Neural cell (in vitro differentiated cells): Measurements from ENCODE around the gene ERRFI1.

ENCODE experiments used
- CTCF ChIP-seq: fragments of 450-650 bp; IDR thresholded peaks from 2 replicates; pipeline ENCODE4 v1.5.1; 2014; ENCODE audit warnings: antibody characterized with exemption, mild to moderate bottlenecking, moderate library complexity; ENCODE audit not compliant: poor library complexity, severe bottlenecking
- EP300 ChIP-seq: fragments of 450-650 bp; conservative IDR thresholded peaks from 2 replicates; pipeline ENCODE4 v1.6.1; 2014; ENCODE audit warnings: antibody characterized with exemption, mild to moderate bottlenecking, moderate library complexity; ENCODE audit not compliant: poor library complexity, severe bottlenecking
- EZH2 ChIP-seq: fragments of 200-600, 300-800 bp; shearing (Covaris generic), sonication (generic); IDR thresholded peaks from 2 replicates; pipeline ENCODE4 v1.6.1; 2014; ENCODE audit warnings: antibody characterized with exemption, low read length, borderline replicate concordance, mild to moderate bottlenecking; ENCODE audit not compliant: insufficient read depth, poor library complexity, severe bottlenecking
- POLR2AphosphoS5 ChIP-seq: IDR thresholded peaks from 2 replicates; pipeline ENCODE4 v1.6.1; 2012
- SMC3 ChIP-seq: fragments of 450-650 bp; conservative IDR thresholded peaks from 2 replicates; pipeline ENCODE4 v1.6.1; 2014; ENCODE audit warnings: antibody characterized with exemption, mild to moderate bottlenecking, moderate library complexity; ENCODE audit not compliant: poor library complexity
- TAF1 ChIP-seq: IDR thresholded peaks from 2 replicates; pipeline ENCODE4 v1.6.1; 2012; ENCODE audit warnings: low read depth
- TF ChIP-seq, protein P1 (sequence below): IDR thresholded peaks from 2 replicates; pipeline ENCODE4 v1.6.1; 2012; ENCODE audit warnings: borderline replicate concordance

GRCh38 chr1:8006037-8006963 is 19.8 kb downstream of the ERRFI1 start:
- TF ChIP-seq CTCF: no peak
- no peak for TF ChIP-seq TAF1
- no peak for TF ChIP-seq EP300
- TF ChIP-seq, protein P1, sequence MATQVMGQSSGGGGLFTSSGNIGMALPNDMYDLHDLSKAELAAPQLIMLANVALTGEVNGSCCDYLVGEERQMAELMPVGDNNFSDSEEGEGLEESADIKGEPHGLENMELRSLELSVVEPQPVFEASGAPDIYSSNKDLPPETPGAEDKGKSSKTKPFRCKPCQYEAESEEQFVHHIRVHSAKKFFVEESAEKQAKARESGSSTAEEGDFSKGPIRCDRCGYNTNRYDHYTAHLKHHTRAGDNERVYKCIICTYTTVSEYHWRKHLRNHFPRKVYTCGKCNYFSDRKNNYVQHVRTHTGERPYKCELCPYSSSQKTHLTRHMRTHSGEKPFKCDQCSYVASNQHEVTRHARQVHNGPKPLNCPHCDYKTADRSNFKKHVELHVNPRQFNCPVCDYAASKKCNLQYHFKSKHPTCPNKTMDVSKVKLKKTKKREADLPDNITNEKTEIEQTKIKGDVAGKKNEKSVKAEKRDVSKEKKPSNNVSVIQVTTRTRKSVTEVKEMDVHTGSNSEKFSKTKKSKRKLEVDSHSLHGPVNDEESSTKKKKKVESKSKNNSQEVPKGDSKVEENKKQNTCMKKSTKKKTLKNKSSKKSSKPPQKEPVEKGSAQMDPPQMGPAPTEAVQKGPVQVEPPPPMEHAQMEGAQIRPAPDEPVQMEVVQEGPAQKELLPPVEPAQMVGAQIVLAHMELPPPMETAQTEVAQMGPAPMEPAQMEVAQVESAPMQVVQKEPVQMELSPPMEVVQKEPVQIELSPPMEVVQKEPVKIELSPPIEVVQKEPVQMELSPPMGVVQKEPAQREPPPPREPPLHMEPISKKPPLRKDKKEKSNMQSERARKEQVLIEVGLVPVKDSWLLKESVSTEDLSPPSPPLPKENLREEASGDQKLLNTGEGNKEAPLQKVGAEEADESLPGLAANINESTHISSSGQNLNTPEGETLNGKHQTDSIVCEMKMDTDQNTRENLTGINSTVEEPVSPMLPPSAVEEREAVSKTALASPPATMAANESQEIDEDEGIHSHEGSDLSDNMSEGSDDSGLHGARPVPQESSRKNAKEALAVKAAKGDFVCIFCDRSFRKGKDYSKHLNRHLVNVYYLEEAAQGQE: no peak
- no peak for TF ChIP-seq EZH2
- TF ChIP-seq POLR2AphosphoS5: no peak
- TF ChIP-seq SMC3: no peak
